ENCODE results near the gene SNX25. TPM values are rescaled to one million over a fixed set of nuclear protein-coding genes. Genes with fewer than 3 reads are reported as not detected.
A peak's percentile ranks its signal among the peaks of the same experiment; 100 is the strongest.

Gene SNX25
- polyA plus RNA-seq, 1 donor (not counting 4 experiments of a cell fraction or from before 2014, with no cell fraction given): 5.0 TPM

- dilution Hi-C loops (cut with MboI; ENCODE audit: extremely low pct_ligation_motif_present, low sequenced_read_pairs): no loop called here
- Histone ChIP-seq H3K27me3 (ENCODE audit: control insufficient read depth, extremely low read depth, insufficient read depth, low read length) (no peaks in the 10 kb centered on the region), H3K4me3 (ENCODE audit: control insufficient read depth in 2 of 3, extremely low read depth in 1 of 3, insufficient read depth in 2 of 3, low read depth in 1 of 3, low read length in 3 of 3) (no peak overlapping the region), H3K9me1 (ENCODE audit: control insufficient read depth, extremely low read depth, insufficient read depth, low read length) (peaks cover 2% of the 10 kb centered on the region), H3K36me3 (ENCODE audit: control insufficient read depth in 2 of 2, extremely low read depth in 1 of 2, insufficient read depth in 2 of 2, low read length in 2 of 2) (peaks cover 0 to 2% of the 10 kb centered on the region in 2 experiments), H3K79me2 (ENCODE audit: control insufficient read depth, insufficient read depth, low read length) (no peaks in the 10 kb centered on the region), H3K4me1 (ENCODE audit: control insufficient read depth, extremely low read depth, insufficient read depth, low read length) (peaks cover 21% of the 10 kb centered on the region), H3K9ac (ENCODE audit: control insufficient read depth, extremely low read depth, insufficient read depth, low read length) (no peak overlapping the region), H3K27ac (ENCODE audit: control insufficient read depth, insufficient read depth, low read length) (no peak overlapping the region), H2AFZ (ENCODE audit: control insufficient read depth, low read length) (no peak overlapping the region), H3K4me2 (ENCODE audit: control insufficient read depth, extremely low read depth, insufficient read depth, low read depth, low read length) (no peak overlapping the region), H3K9me3 (ENCODE audit: control insufficient read depth, low read depth, low read length) (no peaks in the 10 kb centered on the region), H4K20me1 (ENCODE audit: control insufficient read depth, extremely low read depth, insufficient read depth, low read length) (no peaks in the 10 kb centered on the region)
- no peak for TF ChIP-seq EZH2 (IDR thresholded peaks at IDR 0.05; ENCODE audit: low read length)
- FAIRE-seq (no peak), DNase-seq (ENCODE audit: low read depth, low spot score) (no peak)
Observed at GRCh38 chr4:185280608-185281007, 71.2 kb downstream of the SNX25 start.

- no peaks in the 10 kb centered on the region for H3K27me3 ChIP-seq (ENCODE audit: control insufficient read depth, extremely low read depth, insufficient read depth, low read length)
- no peak overlapping the region for H3K4me2 ChIP-seq (ENCODE audit: control insufficient read depth, extremely low read depth, insufficient read depth, low read depth, low read length)
- H3K4me1 ChIP-seq (ENCODE audit: control insufficient read depth, extremely low read depth, insufficient read depth, low read length): peaks cover 15% of the 10 kb centered on the region
- no peak for DNase-seq (ENCODE audit: low read depth, low spot score)
- dilution Hi-C loops (cut with MboI; ENCODE audit: extremely low pct_ligation_motif_present, low sequenced_read_pairs): no loop called here
- no peak for FAIRE-seq
- no peak overlapping the region for H3K27ac ChIP-seq (ENCODE audit: control insufficient read depth, insufficient read depth, low read length)
- peaks cover 0 to 2% of the 10 kb centered on the region in 2 experiments for H3K36me3 ChIP-seq (ENCODE audit: control insufficient read depth in 2 of 2, extremely low read depth in 1 of 2, insufficient read depth in 2 of 2, low read length in 2 of 2)
- H3K9me1 ChIP-seq (ENCODE audit: control insufficient read depth, extremely low read depth, insufficient read depth, low read length): peaks cover 2% of the 10 kb centered on the region
- no peak overlapping the region for H3K9ac ChIP-seq (ENCODE audit: control insufficient read depth, extremely low read depth, insufficient read depth, low read length)
- H3K79me2 ChIP-seq (ENCODE audit: control insufficient read depth, insufficient read depth, low read length): no peaks in the 10 kb centered on the region
- no peak overlapping the region for H3K4me3 ChIP-seq (ENCODE audit: control insufficient read depth in 2 of 3, extremely low read depth in 1 of 3, insufficient read depth in 2 of 3, low read depth in 1 of 3, low read length in 3 of 3)
- no peaks in the 10 kb centered on the region for H3K9me3 ChIP-seq (ENCODE audit: control insufficient read depth, low read depth, low read length)
- TF ChIP-seq CTCF (optimal IDR thresholded peaks at IDR 0.05 in 1 of 3, IDR thresholded peaks at IDR 0.05 in 1 of 3, conservative IDR thresholded peaks at IDR 0.05 in 1 of 3; ENCODE audit: extremely low read depth in 1 of 3, insufficient read depth in 2 of 3, low read length in 3 of 3) (no peak), EZH2 (IDR thresholded peaks at IDR 0.05; ENCODE audit: low read length) (no peak)
- no peaks in the 10 kb centered on the region for H4K20me1 ChIP-seq (ENCODE audit: control insufficient read depth, extremely low read depth, insufficient read depth, low read length)
- H2AFZ ChIP-seq (ENCODE audit: control insufficient read depth, low read length): no peak overlapping the region
Observed at GRCh38 chr4:185282968-185283367, 73.6 kb downstream of the SNX25 start.

- no peak overlapping the region for H2AFZ ChIP-seq (ENCODE audit: control insufficient read depth, low read length)
- H4K20me1 ChIP-seq (ENCODE audit: control insufficient read depth, extremely low read depth, insufficient read depth, low read length): no peaks in the 10 kb centered on the region
- no peaks in the 10 kb centered on the region for H3K79me2 ChIP-seq (ENCODE audit: control insufficient read depth, insufficient read depth, low read length)
- peaks cover 0 to 3% of the 10 kb centered on the region in 2 experiments for H3K36me3 ChIP-seq (ENCODE audit: control insufficient read depth in 2 of 2, extremely low read depth in 1 of 2, insufficient read depth in 2 of 2, low read length in 2 of 2)
- no peak overlapping the region for H3K9ac ChIP-seq (ENCODE audit: control insufficient read depth, extremely low read depth, insufficient read depth, low read length)
- no peak overlapping the region for H3K4me3 ChIP-seq (ENCODE audit: control insufficient read depth in 2 of 3, extremely low read depth in 1 of 3, insufficient read depth in 2 of 3, low read depth in 1 of 3, low read length in 3 of 3)
- dilution Hi-C loops (cut with MboI; ENCODE audit: extremely low pct_ligation_motif_present, low sequenced_read_pairs): no loop called here
- TF ChIP-seq CTCF (optimal IDR thresholded peaks at IDR 0.05 in 1 of 3, IDR thresholded peaks at IDR 0.05 in 1 of 3, conservative IDR thresholded peaks at IDR 0.05 in 1 of 3; ENCODE audit: extremely low read depth in 1 of 3, insufficient read depth in 2 of 3, low read length in 3 of 3) (no peak), EZH2 (IDR thresholded peaks at IDR 0.05; ENCODE audit: low read length) (no peak)
- no peak overlapping the region for H3K4me2 ChIP-seq (ENCODE audit: control insufficient read depth, extremely low read depth, insufficient read depth, low read depth, low read length)
- H3K4me1 ChIP-seq (ENCODE audit: control insufficient read depth, extremely low read depth, insufficient read depth, low read length): peaks cover 15% of the 10 kb centered on the region
- FAIRE-seq (no peak), DNase-seq (ENCODE audit: low read depth, low spot score) (no peak)
- H3K27ac ChIP-seq (ENCODE audit: control insufficient read depth, insufficient read depth, low read length): peak overlapping the region; percentile 34
- peaks cover 2% of the 10 kb centered on the region for H3K9me1 ChIP-seq (ENCODE audit: control insufficient read depth, extremely low read depth, insufficient read depth, low read length)
- H3K27me3 ChIP-seq (ENCODE audit: control insufficient read depth, extremely low read depth, insufficient read depth, low read length): no peaks in the 10 kb centered on the region
- H3K9me3 ChIP-seq (ENCODE audit: control insufficient read depth, low read depth, low read length): no peaks in the 10 kb centered on the region
Observed at GRCh38 chr4:185283723-185284122, 74.3 kb downstream of the SNX25 start.
